ENCODE data around the gene ABLIM3. TPM values are rescaled to one million over a fixed set of nuclear protein-coding genes. Genes with fewer than 3 reads are reported as not detected.

ABLIM3 gene
- total and polyA plus RNA-seq, 11 donors = 43.2 to 175 (median 97.8) TPM

GRCh38 chr5:149298842-149299404, 157.6 kb downstream of the ABLIM3 start:
- H3K4me1 ChIP-seq = peaks cover 13 to 98% (median 75%) of the 10 kb centered on the region in 12 donors
- TF ChIP-seq POLR2A (IDR thresholded peaks at IDR 0.05) = no peak
- TF ChIP-seq, protein P1, sequence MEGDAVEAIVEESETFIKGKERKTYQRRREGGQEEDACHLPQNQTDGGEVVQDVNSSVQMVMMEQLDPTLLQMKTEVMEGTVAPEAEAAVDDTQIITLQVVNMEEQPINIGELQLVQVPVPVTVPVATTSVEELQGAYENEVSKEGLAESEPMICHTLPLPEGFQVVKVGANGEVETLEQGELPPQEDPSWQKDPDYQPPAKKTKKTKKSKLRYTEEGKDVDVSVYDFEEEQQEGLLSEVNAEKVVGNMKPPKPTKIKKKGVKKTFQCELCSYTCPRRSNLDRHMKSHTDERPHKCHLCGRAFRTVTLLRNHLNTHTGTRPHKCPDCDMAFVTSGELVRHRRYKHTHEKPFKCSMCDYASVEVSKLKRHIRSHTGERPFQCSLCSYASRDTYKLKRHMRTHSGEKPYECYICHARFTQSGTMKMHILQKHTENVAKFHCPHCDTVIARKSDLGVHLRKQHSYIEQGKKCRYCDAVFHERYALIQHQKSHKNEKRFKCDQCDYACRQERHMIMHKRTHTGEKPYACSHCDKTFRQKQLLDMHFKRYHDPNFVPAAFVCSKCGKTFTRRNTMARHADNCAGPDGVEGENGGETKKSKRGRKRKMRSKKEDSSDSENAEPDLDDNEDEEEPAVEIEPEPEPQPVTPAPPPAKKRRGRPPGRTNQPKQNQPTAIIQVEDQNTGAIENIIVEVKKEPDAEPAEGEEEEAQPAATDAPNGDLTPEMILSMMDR (IDR thresholded peaks at IDR 0.05) = no peak
- peak in 4 of 5 donors; percentile 50 to 64 (median 55) for DNase-seq

DNA sequence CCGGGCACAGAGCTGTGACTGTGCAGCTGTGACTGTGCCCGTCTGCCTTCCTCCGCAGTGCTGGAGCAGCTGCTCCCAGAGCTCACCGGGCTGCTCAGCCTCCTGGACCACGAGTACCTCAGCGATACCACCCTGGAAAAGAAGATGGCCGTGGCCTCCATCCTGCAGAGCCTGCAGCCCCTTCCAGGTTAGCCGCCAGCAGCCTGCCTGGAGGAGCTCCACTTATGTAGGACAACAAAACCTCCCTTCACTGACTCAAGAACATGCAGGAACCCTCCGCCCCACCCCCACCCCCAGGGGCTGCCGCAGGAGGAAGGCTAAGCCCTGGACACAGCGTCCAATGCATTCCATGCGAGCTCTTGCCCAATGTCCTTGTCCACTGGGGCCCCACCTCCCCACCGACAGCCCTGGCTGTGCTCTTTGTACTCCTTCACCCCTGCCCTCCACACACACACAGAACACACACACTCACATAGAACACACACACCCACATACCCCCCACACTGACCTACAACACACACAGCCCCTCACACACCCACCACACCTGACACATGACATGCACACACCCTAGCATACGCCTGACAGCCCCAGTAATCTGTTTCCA, 158.3 kb downstream of the ABLIM3 start:
- intact Hi-C loops (cut with DNase I) = no loop called here
- peak overlapping the region; percentile 35 to 86 (median 80) for H3K27ac ChIP-seq
- peaks cover 0 to 51% (median 32%) of the 10 kb centered on the region in 9 donors for H3K36me3 ChIP-seq
- 50 to 64% (median 56%) methylated on average over 14 of the region's 14 CpGs for WGBS, 4 donors
- peak in 2 of 5 donors; percentile 47 to 58 for DNase-seq
- peaks cover 13 to 98% (median 70%) of the 10 kb centered on the region in 12 donors for H3K4me1 ChIP-seq
- TF ChIP-seq POLR2A (IDR thresholded peaks at IDR 0.05) = no peak
- TF ChIP-seq, protein P1 (IDR thresholded peaks at IDR 0.05) = no peak
- peak in 2 of 4 donors; percentile 16 to 27 for ATAC-seq
- no peaks in the 10 kb centered on the region for H3K27me3 ChIP-seq
- no peaks in the 10 kb centered on the region for H3K9me3 ChIP-seq
- peak overlapping the region in 5 of 12 donors; percentile 5 to 23 (median 9) for H3K4me3 ChIP-seq

More at GRCh38 chr5:149298842-149299404, 157.6 kb downstream of the ABLIM3 start:
- H3K27me3 ChIP-seq = no peaks in the 10 kb centered on the region
- peak in 3 of 4 donors; percentile 27 to 66 (median 38) for ATAC-seq
- intact Hi-C loops (cut with DNase I) = no loop called here
- H3K4me3 ChIP-seq = peak overlapping the region in 5 of 12 donors; percentile 5 to 23 (median 9)
- peak overlapping the region; percentile 35 to 86 (median 80) for H3K27ac ChIP-seq
- WGBS, 4 donors = 29 to 48% (median 42%) methylated on average over 9 to 11 of the region's 11 CpGs
- no peaks in the 10 kb centered on the region for H3K9me3 ChIP-seq
- H3K36me3 ChIP-seq = peaks cover 0 to 45% (median 27%) of the 10 kb centered on the region in 9 donors

- peaks cover 10 to 98% (median 65%) of the 10 kb centered on the region in 12 donors for H3K4me1 ChIP-seq
- H3K9me3 ChIP-seq = no peaks in the 10 kb centered on the region
- DNase-seq (no peak), ATAC-seq (no peak)
- no peak for TF ChIP-seq POLR2A (IDR thresholded peaks at IDR 0.05)
- TF ChIP-seq, protein P1 (IDR thresholded peaks at IDR 0.05) = no peak
- 72 to 88% (median 77%) methylated on average over 6 of the region's 6 CpGs for WGBS, 4 donors
- peaks cover 0 to 60% (median 39%) of the 10 kb centered on the region in 9 donors for H3K36me3 ChIP-seq
- H3K4me3 ChIP-seq = no peak overlapping the region
- no peaks in the 10 kb centered on the region for H3K27me3 ChIP-seq
- intact Hi-C loops (cut with DNase I) = no loop called here
- H3K27ac ChIP-seq = peak overlapping the region in 10 of 12 donors; percentile 15 to 86 (median 82)
Measured at GRCh38 chr5:149300441-149300840, 159.1 kb downstream of the ABLIM3 start.

DNA sequence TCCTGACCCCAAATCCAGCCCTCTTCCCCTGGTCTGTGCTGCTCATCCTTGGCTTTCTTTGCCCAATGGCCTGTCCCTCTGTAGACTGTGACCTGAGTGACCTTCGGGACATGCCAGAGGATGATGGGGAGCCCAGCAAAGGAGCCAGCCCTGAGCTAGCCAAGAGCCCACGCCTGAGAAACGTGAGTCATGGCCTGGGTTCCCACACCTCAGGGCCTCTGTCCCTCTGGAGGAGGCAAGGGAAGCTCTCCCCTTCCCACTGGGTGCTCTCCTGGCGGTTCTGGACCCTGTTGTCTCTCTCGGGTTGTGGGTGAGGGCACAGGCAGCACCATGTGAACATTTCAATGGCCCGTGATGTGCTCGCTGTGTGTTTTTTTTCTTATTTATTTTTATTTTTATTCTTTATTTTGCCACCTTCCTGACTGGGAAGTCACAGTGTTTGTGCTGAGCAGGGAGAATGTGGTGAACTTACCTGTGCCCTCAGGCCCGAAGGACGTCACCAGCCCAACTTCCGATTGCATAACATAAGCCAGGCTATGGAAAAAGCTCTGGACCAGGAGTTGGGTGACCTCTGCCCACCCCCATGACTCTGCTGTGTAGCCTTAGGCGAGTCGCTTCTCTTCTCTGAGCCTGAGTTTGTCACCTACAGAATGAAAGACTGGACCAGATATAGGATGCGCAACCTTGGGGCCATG, 159.9 kb downstream of the ABLIM3 start:
- Histone ChIP-seq H3K27me3 (no peaks in the 10 kb centered on the region), H3K4me1 (peaks cover 7 to 91% (median 59%) of the 10 kb centered on the region in 12 donors), H3K4me3 (no peak overlapping the region), H3K27ac (peak overlapping the region in 9 of 12 donors; percentile 0 to 86 (median 82)), H3K36me3 (peaks cover 0 to 65% (median 42%) of the 10 kb centered on the region in 9 donors), H3K9me3 (no peaks in the 10 kb centered on the region)
- WGBS, 4 donors = 78 to 86% (median 82%) methylated on average over 12 to 13 of the region's 13 CpGs
- DNase-seq (no peak), ATAC-seq (no peak)
- intact Hi-C loops (cut with DNase I) = no loop called here
- TF ChIP-seq, protein P1 (IDR thresholded peaks at IDR 0.05) = no peak
- TF ChIP-seq POLR2A (IDR thresholded peaks at IDR 0.05) = no peak
